ENCODE measurements around the gene NUCKS1.

Gene NUCKS1

DNA sequence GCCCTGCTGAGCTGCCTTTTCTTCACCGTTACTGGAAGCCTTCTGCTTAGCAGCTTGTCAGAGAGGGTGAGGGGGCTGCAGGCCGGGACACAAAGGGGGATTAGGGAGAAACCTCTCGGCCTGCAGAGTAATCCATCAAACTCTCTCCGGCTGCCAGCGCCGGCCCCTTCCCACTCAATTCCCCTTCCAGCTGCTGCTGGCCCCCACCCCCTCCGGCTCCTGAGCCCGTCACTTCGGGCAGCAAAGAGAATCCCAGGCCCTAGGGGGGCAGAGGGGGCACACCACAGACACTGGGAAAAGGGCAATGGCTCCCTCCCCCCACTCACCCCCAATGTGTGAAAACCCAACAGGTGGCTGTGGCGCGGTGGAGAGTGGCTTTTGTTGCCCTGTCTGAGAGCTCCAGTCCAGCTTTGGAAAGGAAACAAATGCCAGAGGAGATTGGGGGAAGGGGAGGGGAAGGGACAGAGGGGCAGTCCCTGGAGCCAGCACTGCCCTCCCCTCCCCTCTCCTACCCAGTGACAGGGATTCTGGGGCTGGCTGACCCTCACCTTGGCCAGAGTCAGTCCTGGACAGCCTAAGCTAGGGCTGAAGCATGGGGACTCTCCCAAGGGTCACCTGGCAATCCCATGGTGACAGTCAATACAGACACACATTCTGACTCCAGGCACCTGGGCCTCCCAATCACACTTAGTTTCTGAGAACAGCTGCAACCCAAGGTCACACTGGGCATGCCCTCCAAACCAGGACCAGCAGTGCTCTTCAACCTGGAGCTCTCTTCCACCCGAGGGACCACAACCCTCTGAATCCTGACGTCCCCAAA is 79.2 kb downstream of the NUCKS1 start:
- TF ChIP-seq TAF1 (IDR thresholded peaks at IDR 0.05; ENCODE audit: borderline replicate concordance, insufficient read depth, low read length), result no peak
- TF ChIP-seq, protein P1, sequence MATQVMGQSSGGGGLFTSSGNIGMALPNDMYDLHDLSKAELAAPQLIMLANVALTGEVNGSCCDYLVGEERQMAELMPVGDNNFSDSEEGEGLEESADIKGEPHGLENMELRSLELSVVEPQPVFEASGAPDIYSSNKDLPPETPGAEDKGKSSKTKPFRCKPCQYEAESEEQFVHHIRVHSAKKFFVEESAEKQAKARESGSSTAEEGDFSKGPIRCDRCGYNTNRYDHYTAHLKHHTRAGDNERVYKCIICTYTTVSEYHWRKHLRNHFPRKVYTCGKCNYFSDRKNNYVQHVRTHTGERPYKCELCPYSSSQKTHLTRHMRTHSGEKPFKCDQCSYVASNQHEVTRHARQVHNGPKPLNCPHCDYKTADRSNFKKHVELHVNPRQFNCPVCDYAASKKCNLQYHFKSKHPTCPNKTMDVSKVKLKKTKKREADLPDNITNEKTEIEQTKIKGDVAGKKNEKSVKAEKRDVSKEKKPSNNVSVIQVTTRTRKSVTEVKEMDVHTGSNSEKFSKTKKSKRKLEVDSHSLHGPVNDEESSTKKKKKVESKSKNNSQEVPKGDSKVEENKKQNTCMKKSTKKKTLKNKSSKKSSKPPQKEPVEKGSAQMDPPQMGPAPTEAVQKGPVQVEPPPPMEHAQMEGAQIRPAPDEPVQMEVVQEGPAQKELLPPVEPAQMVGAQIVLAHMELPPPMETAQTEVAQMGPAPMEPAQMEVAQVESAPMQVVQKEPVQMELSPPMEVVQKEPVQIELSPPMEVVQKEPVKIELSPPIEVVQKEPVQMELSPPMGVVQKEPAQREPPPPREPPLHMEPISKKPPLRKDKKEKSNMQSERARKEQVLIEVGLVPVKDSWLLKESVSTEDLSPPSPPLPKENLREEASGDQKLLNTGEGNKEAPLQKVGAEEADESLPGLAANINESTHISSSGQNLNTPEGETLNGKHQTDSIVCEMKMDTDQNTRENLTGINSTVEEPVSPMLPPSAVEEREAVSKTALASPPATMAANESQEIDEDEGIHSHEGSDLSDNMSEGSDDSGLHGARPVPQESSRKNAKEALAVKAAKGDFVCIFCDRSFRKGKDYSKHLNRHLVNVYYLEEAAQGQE (IDR thresholded peaks at IDR 0.05; ENCODE audit: insufficient read depth in 1 of 2, low read depth in 2 of 2, low read length in 2 of 2), result no peak
- TF ChIP-seq FOXP2 (optimal IDR thresholded peaks at IDR 0.05; ENCODE audit: borderline replicate concordance, extremely low read depth, extremely low read length, insufficient read depth), result no peak
- no peak for TF ChIP-seq SIN3A (IDR thresholded peaks at IDR 0.05; ENCODE audit: borderline replicate concordance, insufficient read depth, low read length)
- no peak for TF ChIP-seq POLR2AphosphoS5 (IDR thresholded peaks at IDR 0.05; ENCODE audit: low read depth, low read length)

DNA sequence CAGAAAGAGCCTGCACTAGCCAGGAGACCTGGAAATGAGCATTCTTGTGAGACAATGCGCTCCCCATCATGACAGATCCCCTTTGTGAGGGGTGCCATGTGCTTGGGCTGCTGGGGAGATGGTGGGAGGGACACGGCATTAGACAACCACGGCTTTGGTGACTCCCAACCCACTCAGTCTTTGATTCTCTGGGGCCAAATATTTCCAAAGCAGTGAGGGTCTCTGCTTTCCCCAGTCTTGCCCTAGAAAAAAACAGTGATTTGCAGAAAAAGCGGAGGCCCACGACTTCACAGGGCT is 79.9 kb downstream of the NUCKS1 start:
- no peak for TF ChIP-seq TAF1 (IDR thresholded peaks at IDR 0.05; ENCODE audit: borderline replicate concordance, insufficient read depth, low read length)

DNA sequence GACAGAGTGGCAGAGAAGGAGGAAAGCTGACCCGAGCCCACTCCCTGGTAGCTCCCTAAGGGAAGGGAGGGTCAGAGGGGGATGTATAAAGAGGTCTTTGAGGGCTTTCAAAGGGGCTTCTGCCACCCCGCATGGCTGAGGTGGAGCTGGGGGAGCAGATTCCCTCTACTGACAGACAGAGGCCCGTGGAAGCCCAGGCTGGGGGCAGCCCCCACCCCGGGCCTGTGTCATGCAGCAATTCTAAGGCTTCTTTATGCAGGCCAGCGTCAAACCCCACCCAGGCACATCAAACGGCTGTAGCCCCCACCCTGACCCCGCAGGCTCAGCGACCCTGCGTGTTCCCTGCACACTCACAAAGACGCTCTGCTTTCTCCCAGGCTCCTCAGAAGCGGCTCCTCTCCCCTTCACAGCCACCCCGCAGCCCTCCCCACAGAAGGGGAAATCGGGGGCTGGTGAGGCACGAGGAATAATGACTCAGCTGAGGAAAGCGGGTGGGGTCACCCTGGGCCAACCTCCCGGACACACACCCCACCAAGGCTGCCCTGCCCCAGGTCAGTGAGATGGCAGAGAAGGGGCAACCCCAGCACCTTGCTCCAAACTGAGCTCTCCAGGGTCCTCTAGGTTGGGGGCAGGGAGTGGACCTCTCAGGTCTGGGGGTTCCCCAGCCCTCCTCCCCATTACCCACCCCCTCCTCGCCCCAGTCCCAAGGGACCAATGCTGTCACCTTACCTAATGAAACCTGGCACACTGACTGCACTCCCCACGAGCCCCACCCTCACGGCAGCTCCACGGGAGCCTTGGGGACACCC is 80.4 kb downstream of the NUCKS1 start:
- TF ChIP-seq, protein P1 (IDR thresholded peaks at IDR 0.05; ENCODE audit: insufficient read depth in 1 of 2, low read depth in 2 of 2, low read length in 2 of 2), result no peak

DNA sequence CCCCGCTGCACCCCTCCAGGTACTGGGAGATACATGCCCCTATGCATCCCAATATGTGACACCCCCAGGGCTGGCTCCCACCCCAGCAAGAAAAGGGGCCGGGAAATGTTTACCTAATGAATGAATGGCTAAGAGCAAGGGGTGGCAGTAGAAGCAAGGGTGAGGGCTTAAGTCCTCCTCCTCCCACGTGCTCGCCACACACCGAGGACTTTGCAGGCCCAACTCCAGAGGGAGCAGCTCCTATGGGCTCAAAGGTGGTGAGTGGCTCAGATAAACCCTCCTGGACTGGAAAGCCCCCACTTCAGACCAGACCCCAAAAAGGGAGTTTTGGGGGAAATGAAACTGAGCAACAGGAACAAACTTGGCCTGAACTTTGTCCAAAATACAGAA is 81.0 kb downstream of the NUCKS1 start:
- TF ChIP-seq POLR2AphosphoS5 (IDR thresholded peaks at IDR 0.05; ENCODE audit: low read depth, low read length), result no peak

DNA sequence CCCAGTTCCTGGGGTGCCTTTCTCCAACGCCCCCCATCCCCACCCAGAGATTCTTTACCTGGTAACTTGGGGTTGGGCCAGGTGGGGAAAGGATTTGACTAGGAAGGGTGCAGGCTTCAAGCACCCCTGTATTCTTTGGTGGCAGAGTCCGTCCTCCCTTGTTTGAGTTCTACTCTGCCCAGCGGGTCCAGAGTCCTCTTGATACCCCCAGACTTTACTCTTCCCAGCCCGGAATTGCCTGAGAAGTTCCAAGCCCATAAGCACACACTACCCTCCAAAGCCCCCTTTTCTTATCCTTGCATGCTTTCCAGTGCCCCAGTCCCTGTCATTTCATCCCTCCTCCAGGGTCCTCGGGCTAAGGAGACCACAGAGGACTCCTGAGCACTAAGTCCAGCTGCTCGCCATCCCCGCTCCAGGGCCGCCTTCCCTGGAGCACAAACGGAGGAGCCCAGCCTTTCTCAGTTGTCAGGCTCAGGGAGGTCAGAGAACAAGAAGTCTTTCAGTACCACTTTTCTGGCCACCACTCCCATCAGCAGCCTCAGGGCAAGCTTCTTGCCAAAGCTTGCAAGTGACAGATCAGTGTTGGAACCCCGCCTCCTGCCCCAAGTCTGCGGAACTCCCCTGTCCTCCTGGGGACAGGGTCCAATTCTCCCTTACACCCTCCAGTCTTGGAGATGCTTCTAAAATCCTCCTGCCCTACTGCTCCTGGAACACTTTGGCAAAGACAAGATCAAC is 81.9 kb downstream of the NUCKS1 start:
- TF ChIP-seq, protein P1 (IDR thresholded peaks at IDR 0.05; ENCODE audit: insufficient read depth in 1 of 2, low read depth in 2 of 2, low read length in 2 of 2), result no peak
- TF ChIP-seq FOXP2 (optimal IDR thresholded peaks at IDR 0.05; ENCODE audit: borderline replicate concordance, extremely low read depth, extremely low read length, insufficient read depth) (no peak), POLR2AphosphoS5 (IDR thresholded peaks at IDR 0.05; ENCODE audit: low read depth, low read length) (no peak), TAF1 (IDR thresholded peaks at IDR 0.05; ENCODE audit: borderline replicate concordance, insufficient read depth, low read length) (no peak), SIN3A (IDR thresholded peaks at IDR 0.05; ENCODE audit: borderline replicate concordance, insufficient read depth, low read length) (no peak)

Measured in PFSK-1 (cell line).